ENCODE data around the gene ZP1. TPM values are rescaled to one million over a fixed set of nuclear protein-coding genes. Genes with fewer than 3 reads are reported as not detected.

ZP1 gene
- total RNA-seq, 3 donors from 2014 or later (not counting 1 experiment from before 2014, with no cell fraction given), result 0.35 TPM; not detected in 2

GRCh38 chr11:60825118-60825517, 42.2 kb upstream of the ZP1 start:
- Histone ChIP-seq H3K9me3 (ENCODE audit: control insufficient read depth, insufficient read depth, low read length) (no peaks in the 10 kb centered on the region), H3K4me1 (ENCODE audit: control insufficient read depth, insufficient read depth, low read length) (no peaks in the 10 kb centered on the region), H3K36me3 (ENCODE audit: control insufficient read depth, insufficient read depth, low read length) (no peaks in the 10 kb centered on the region), H3K27me3 (ENCODE audit: control insufficient read depth, insufficient read depth, low read length) (no peaks in the 10 kb centered on the region), H3K4me3 (ENCODE audit: low read length) (no peak overlapping the region), H3K27ac (ENCODE audit: low read length) (no peak overlapping the region)
- WGBS (ENCODE audit: insufficient coverage), result 85% methylated on average over 5 of the region's 5 CpGs
- Mint-ChIP-seq H3K36me3 (no peaks in the 10 kb centered on the region), H3K27me3 (ENCODE audit: low read depth in 2 of 2) (peaks cover 0 to 7% of the 10 kb centered on the region in 2 donors), H3K4me1 (no peaks in the 10 kb centered on the region), H3K9me3 (no peaks in the 10 kb centered on the region), H3K4me3 (no peak overlapping the region), H3K27ac (no peak overlapping the region)
- intact Hi-C loops (cut with micrococcal nuclease), result no loop called here
- TF ChIP-seq, protein P1, sequence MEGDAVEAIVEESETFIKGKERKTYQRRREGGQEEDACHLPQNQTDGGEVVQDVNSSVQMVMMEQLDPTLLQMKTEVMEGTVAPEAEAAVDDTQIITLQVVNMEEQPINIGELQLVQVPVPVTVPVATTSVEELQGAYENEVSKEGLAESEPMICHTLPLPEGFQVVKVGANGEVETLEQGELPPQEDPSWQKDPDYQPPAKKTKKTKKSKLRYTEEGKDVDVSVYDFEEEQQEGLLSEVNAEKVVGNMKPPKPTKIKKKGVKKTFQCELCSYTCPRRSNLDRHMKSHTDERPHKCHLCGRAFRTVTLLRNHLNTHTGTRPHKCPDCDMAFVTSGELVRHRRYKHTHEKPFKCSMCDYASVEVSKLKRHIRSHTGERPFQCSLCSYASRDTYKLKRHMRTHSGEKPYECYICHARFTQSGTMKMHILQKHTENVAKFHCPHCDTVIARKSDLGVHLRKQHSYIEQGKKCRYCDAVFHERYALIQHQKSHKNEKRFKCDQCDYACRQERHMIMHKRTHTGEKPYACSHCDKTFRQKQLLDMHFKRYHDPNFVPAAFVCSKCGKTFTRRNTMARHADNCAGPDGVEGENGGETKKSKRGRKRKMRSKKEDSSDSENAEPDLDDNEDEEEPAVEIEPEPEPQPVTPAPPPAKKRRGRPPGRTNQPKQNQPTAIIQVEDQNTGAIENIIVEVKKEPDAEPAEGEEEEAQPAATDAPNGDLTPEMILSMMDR (IDR thresholded peaks at IDR 0.05), result no peak
- ATAC-seq (no peak), DNase-seq (no peak)

DNA sequence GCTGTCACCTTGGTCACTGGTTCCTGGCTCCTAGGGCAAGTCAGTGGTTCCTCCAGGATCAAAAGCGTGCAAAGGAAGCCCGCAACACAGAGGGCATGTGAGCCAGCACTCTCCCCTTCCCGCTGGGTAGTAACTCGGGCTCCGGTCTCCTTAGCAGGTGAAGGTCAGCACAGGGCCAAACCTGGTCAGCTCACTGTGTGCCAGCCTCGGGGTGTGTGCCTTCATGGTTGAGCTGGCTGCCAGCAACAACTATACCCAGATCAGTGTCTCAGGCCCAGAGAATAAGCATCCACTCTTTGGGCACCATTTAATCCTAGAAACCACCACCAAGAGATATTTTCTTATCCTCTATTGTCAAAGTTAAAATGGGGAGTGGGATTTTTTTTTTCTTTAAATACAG, 41.6 kb upstream of the ZP1 start:
- H3K36me3 ChIP-seq (ENCODE audit: control insufficient read depth, insufficient read depth, low read length), result no peaks in the 10 kb centered on the region
- WGBS (ENCODE audit: insufficient coverage), result 74% methylated on average over 6 of the region's 6 CpGs
- DNase-seq (no peak), ATAC-seq (no peak)
- Mint-ChIP-seq H3K27me3 (ENCODE audit: low read depth in 2 of 2) (peaks cover 0 to 7% of the 10 kb centered on the region in 2 donors), H3K27ac (no peak overlapping the region), H3K4me1 (peaks cover 0 to 2% of the 10 kb centered on the region in 2 donors), H3K9me3 (no peaks in the 10 kb centered on the region), H3K36me3 (no peaks in the 10 kb centered on the region), H3K4me3 (no peak overlapping the region)
- H3K9me3 ChIP-seq (ENCODE audit: control insufficient read depth, insufficient read depth, low read length), result no peaks in the 10 kb centered on the region
- H3K27me3 ChIP-seq (ENCODE audit: control insufficient read depth, insufficient read depth, low read length), result no peaks in the 10 kb centered on the region
- H3K4me3 ChIP-seq (ENCODE audit: low read length), result no peak overlapping the region
- H3K27ac ChIP-seq (ENCODE audit: low read length), result no peak overlapping the region
- intact Hi-C loops (cut with micrococcal nuclease), result no loop called here
- H3K4me1 ChIP-seq (ENCODE audit: control insufficient read depth, insufficient read depth, low read length), result peaks cover 3% of the 10 kb centered on the region
- TF ChIP-seq, protein P1 (IDR thresholded peaks at IDR 0.05), result no peak

- no peaks in the 10 kb centered on the region for H3K36me3 Mint-ChIP-seq
- peaks cover 0 to 5% of the 10 kb centered on the region in 2 donors for H3K4me1 Mint-ChIP-seq
- no peak for DNase-seq
- H3K27me3 Mint-ChIP-seq (ENCODE audit: low read depth in 2 of 2), result peaks cover 0 to 13% of the 10 kb centered on the region in 2 donors
- no peaks in the 10 kb centered on the region for H3K27me3 ChIP-seq (ENCODE audit: control insufficient read depth, insufficient read depth, low read length)
- H3K9me3 ChIP-seq (ENCODE audit: control insufficient read depth, insufficient read depth, low read length), result no peaks in the 10 kb centered on the region
- H3K4me1 ChIP-seq (ENCODE audit: control insufficient read depth, insufficient read depth, low read length), result peaks cover 9% of the 10 kb centered on the region
- H3K27ac Mint-ChIP-seq, result peak overlapping the region in 1 of 2 donors; percentile 82
- TF ChIP-seq, protein P1 (IDR thresholded peaks at IDR 0.05), result no peak
- H3K36me3 ChIP-seq (ENCODE audit: control insufficient read depth, insufficient read depth, low read length), result no peaks in the 10 kb centered on the region
- H3K4me3 ChIP-seq (ENCODE audit: low read length), result no peak overlapping the region
- H3K9me3 Mint-ChIP-seq, result no peaks in the 10 kb centered on the region
- no peak overlapping the region for H3K4me3 Mint-ChIP-seq
- 20% methylated on average over 9 of the region's 10 CpGs for WGBS (ENCODE audit: insufficient coverage)
- intact Hi-C loops (cut with micrococcal nuclease), result loop anchor here (1.0 kb wide), 3 partner anchors 69 to 357 kb away; no protein-coding TSS in a partner anchor
- peak overlapping the region; percentile 52 for H3K27ac ChIP-seq (ENCODE audit: low read length)
- peak; percentile 7 to 79 (median 64) for ATAC-seq
These were observed 36.7 kb upstream of the ZP1 start for GRCh38 chr11:60830478-60831142.

Measured in natural killer cell (primary cell).